H1 (cell line): Measurements from ENCODE around the gene SMIM8. TPM values are rescaled to one million over a fixed set of nuclear protein-coding genes. Genes with fewer than 3 reads are reported as not detected.

Source experiments
- CTCF ChIA-PET: fragments of 300-600 bp; sonication (Branson Sonifier 250); formaldehyde crosslinking; loops from one replicate; lab custom pipeline; 2021; ENCODE audit not compliant: partially characterized antibody; lab: Charles Lee
- POLR2A ChIA-PET: fragments of 300-600 bp; sonication (Branson Sonifier 250); formaldehyde crosslinking; loops from one replicate; lab custom pipeline; 2021; ENCODE audit warnings: inconsistent platforms; ENCODE audit not compliant: partially characterized antibody; lab: Charles Lee
- DNase-seq, 2 experiments: peaks; one replicate each; pipeline versions ENCODE4 v3.0.0 to v3.0.0-alpha.2; 2010 to 2022; ENCODE audit warnings: low spot score in 2 of 2, low read depth in 1 of 2, mixed read lengths in 1 of 2
- FAIRE-seq: peaks from 2 replicates; lab custom pipeline; 2011; peaks lifted over from hg19 to GRCh38; lab: Jason Lieb, UNC
- H2AFZ ChIP-seq: 2 replicates; pipeline ENCODE4 v1.8.1; 2012; ENCODE audit warnings: low read length, inconsistent platforms
- H2AK5ac ChIP-seq: 2 replicates; pipeline ENCODE4 v1.6.1; 2013; ENCODE audit warnings: low read depth, low read length
- H2BK120ac ChIP-seq: replicated peaks from 2 replicates; pipeline ENCODE3; 2013; ENCODE audit warnings: low read depth, low read length, inconsistent platforms
- H2BK12ac ChIP-seq: 2 replicates; pipeline ENCODE4 v1.6.1; 2013; ENCODE audit warnings: low read depth, low read length
- H2BK15ac ChIP-seq: 2 replicates; pipeline ENCODE4 v1.6.1; 2013; ENCODE audit warnings: low read length
- H2BK20ac ChIP-seq: 2 replicates; pipeline ENCODE4 v1.6.1; 2013; ENCODE audit warnings: low read length
- H2BK5ac ChIP-seq: 2 replicates; pipeline ENCODE4 v1.6.1; 2013; ENCODE audit warnings: low read depth, low read length
- H3K14ac ChIP-seq: 2 replicates; pipeline ENCODE4 v1.6.1; 2013; ENCODE audit warnings: inconsistent platforms; ENCODE audit not compliant: insufficient read length
- H3K18ac ChIP-seq: 2 replicates; pipeline ENCODE4 v1.6.1; 2013; ENCODE audit warnings: low read length; ENCODE audit errors: extremely low read depth
- H3K23ac ChIP-seq: 2 replicates; pipeline ENCODE4 v1.6.1; 2013; ENCODE audit warnings: inconsistent platforms; ENCODE audit not compliant: insufficient read length
- H3K23me2 ChIP-seq: 2 replicates; pipeline ENCODE4 v1.6.1; 2013; ENCODE audit warnings: low read depth, low read length
- H3K27ac ChIP-seq: 2 replicates; pipeline ENCODE4 v1.6.1; 2011; ENCODE audit warnings: low read depth, low read length, inconsistent platforms
- H3K27me3 ChIP-seq, 4 experiments: replicated peaks in 1 of 4; 1 replicate in 1 of 4; 2 replicates in 3 of 4; pipeline versions ENCODE4 v1.6.1 to v1.8.1; 2011 to 2013; ENCODE audit warnings: low read length in 3 of 4, mild to moderate bottlenecking in 3 of 4, inconsistent platforms in 2 of 4, mixed read lengths in 2 of 4, moderate library complexity in 1 of 4; ENCODE audit not compliant: control insufficient read depth in 3 of 4, insufficient read depth in 3 of 4; ENCODE audit errors: extremely low read depth in 1 of 4
- H3K36me3 ChIP-seq, 4 experiments: 2 replicates each; pipeline versions ENCODE4 v1.6.1 to v1.8.1; 2011 to 2013; ENCODE audit warnings: mild to moderate bottlenecking in 4 of 4, low read length in 3 of 4, moderate library complexity in 2 of 4, control low read depth in 1 of 4, inconsistent platforms in 1 of 4; ENCODE audit not compliant: insufficient read depth in 4 of 4, control insufficient read depth in 2 of 4
- H3K4ac ChIP-seq: replicated peaks from 2 replicates; pipeline ENCODE3; 2013; ENCODE audit warnings: low read length, low read depth, mixed read lengths, inconsistent platforms; ENCODE audit not compliant: insufficient read length
- H3K4me1 ChIP-seq, 4 experiments: replicated peaks in 1 of 4; 1 replicate in 1 of 4; 2 replicates in 3 of 4; pipeline versions ENCODE4 v1.6.1 to v1.8.1; 2011 to 2013; ENCODE audit warnings: low read length in 3 of 4, inconsistent platforms in 2 of 4, mixed read lengths in 1 of 4; ENCODE audit not compliant: insufficient read depth in 4 of 4, control insufficient read depth in 3 of 4
- H3K4me2 ChIP-seq, 2 experiments: 2 replicates each; pipeline versions ENCODE4 v1.6.1 to v1.8.1; 2011 to 2013; ENCODE audit warnings: low read depth in 2 of 2, low read length in 2 of 2, control low read depth in 1 of 2, inconsistent platforms in 1 of 2, mild to moderate bottlenecking in 1 of 2; ENCODE audit not compliant: insufficient read depth in 1 of 2
- H3K4me3 ChIP-seq, 4 experiments: fragments of 200-600, 300-600 bp in 1 of 4; sonication (generic), shearing (Covaris generic), sonication (Bioruptor Twin) in 1 of 4; 2 replicates each; pipeline versions ENCODE4 v1.5.1 to v1.8.1; 2011 to 2016; ENCODE audit warnings: low read length in 4 of 4, low read depth in 3 of 4, control low read depth in 2 of 4, inconsistent platforms in 2 of 4, mild to moderate bottlenecking in 2 of 4, mixed read lengths in 1 of 4, moderate library complexity in 1 of 4; ENCODE audit not compliant: insufficient read depth in 2 of 4; ENCODE audit errors: extremely low read depth in 1 of 4
- H3K56ac ChIP-seq: replicated peaks from 2 replicates; pipeline ENCODE3; 2013; ENCODE audit warnings: low read depth, mild to moderate bottlenecking, mixed read lengths, low read length, inconsistent platforms; ENCODE audit not compliant: insufficient read length
- H3K79me1 ChIP-seq: 2 replicates; pipeline ENCODE4 v1.6.1; 2013; ENCODE audit warnings: low read depth, low read length, control low read depth
- H3K79me2 ChIP-seq, 2 experiments: 2 replicates each; pipeline versions ENCODE4 v1.6.1 to v1.8.1; 2012 to 2013; ENCODE audit warnings: low read length in 2 of 2, mild to moderate bottlenecking in 2 of 2, inconsistent platforms in 1 of 2; ENCODE audit not compliant: insufficient read depth in 2 of 2, control insufficient read depth in 1 of 2
- H3K9ac ChIP-seq, 4 experiments: replicated peaks in 1 of 4; 1 replicate in 1 of 4; 2 replicates in 3 of 4; pipeline versions ENCODE4 v1.6.1 to v1.8.1; 2011 to 2013; ENCODE audit warnings: low read depth in 3 of 4, low read length in 3 of 4, control low read depth in 2 of 4, mild to moderate bottlenecking in 2 of 4, moderate library complexity in 2 of 4, inconsistent platforms in 1 of 4; ENCODE audit errors: extremely low read depth in 1 of 4
- H3K9me3 ChIP-seq, 2 experiments: 2 replicates each; pipeline versions ENCODE4 v1.6.1 to v1.8.1; 2012 to 2013; ENCODE audit warnings: mild to moderate bottlenecking in 2 of 2, moderate library complexity in 2 of 2, control low read depth in 1 of 2, inconsistent platforms in 1 of 2, low read depth in 1 of 2, low read length in 1 of 2, mixed read lengths in 1 of 2; ENCODE audit not compliant: insufficient read depth in 2 of 2
- H4K20me1 ChIP-seq, 2 experiments: replicated peaks in 1 of 2; 2 replicates each; pipeline versions ENCODE3 to v1.8.1; 2011 to 2013; ENCODE audit warnings: inconsistent platforms in 2 of 2, low read length in 2 of 2, mild to moderate bottlenecking in 1 of 2; ENCODE audit not compliant: insufficient read depth in 2 of 2, control insufficient read depth in 1 of 2
- H4K5ac ChIP-seq: 2 replicates; pipeline ENCODE4 v1.6.1; 2013; ENCODE audit warnings: low read length, low read depth, mixed read lengths, inconsistent platforms; ENCODE audit not compliant: insufficient read length
- H4K8ac ChIP-seq: 2 replicates; pipeline ENCODE4 v1.8.0; 2013; ENCODE audit warnings: mild to moderate bottlenecking, moderate library complexity, low read length, inconsistent platforms; ENCODE audit not compliant: insufficient read depth; ENCODE audit errors: extremely low read depth
- H4K91ac ChIP-seq: replicated peaks from 2 replicates; pipeline ENCODE3; 2013; ENCODE audit warnings: low read length, mixed read lengths, inconsistent platforms; ENCODE audit not compliant: insufficient read length
- CHD2 ChIP-seq: IDR thresholded peaks from 2 replicates; pipeline ENCODE4 v1.6.1; 2012; ENCODE audit warnings: low read length, improper control_type of control experiment
- EGR1 ChIP-seq: IDR thresholded peaks from 2 replicates; pipeline ENCODE4 v1.6.1; 2011; ENCODE audit warnings: low read depth, low read length, borderline replicate concordance
- NANOG ChIP-seq: IDR thresholded peaks from 2 replicates; pipeline ENCODE4 v1.6.1; 2011; ENCODE audit warnings: low read length, low read depth, mild to moderate bottlenecking, inconsistent platforms; ENCODE audit not compliant: insufficient read depth, poor library complexity, severe bottlenecking
- RAD21 ChIP-seq, 2 experiments: IDR thresholded peaks in 1 of 2; conservative IDR thresholded peaks in 1 of 2; 2 replicates each; pipeline ENCODE4 v1.6.1; 2011; ENCODE audit warnings: low read depth in 2 of 2, low read length in 2 of 2, improper control_type of control experiment in 1 of 2, inconsistent platforms in 1 of 2, mild to moderate bottlenecking in 1 of 2, moderate library complexity in 1 of 2
- RNF2 ChIP-seq: fragments of 200-900, 300-1000 bp; sonication (generic); IDR thresholded peaks from 2 replicates; pipeline ENCODE4 v1.7.1; 2016; ENCODE audit warnings: borderline replicate concordance, low read depth, mild to moderate bottlenecking, antibody characterized with exemption, low read length; ENCODE audit not compliant: poor library complexity, severe bottlenecking; ENCODE audit errors: missing control alignments
- SAP30 ChIP-seq: fragments of 300-600 bp; sonication (generic); IDR thresholded peaks from 2 replicates; pipeline ENCODE4 v1.7.1; 2012; ENCODE audit warnings: low read length, moderate library complexity, mild to moderate bottlenecking, inconsistent platforms; ENCODE audit not compliant: insufficient read depth, insufficient replicate concordance
- SP1 ChIP-seq: IDR thresholded peaks from 2 replicates; pipeline ENCODE4 v1.6.1; 2011; ENCODE audit warnings: low read depth, low read length
- SP4 ChIP-seq: IDR thresholded peaks from 2 replicates; pipeline ENCODE4 v1.6.1; 2012; ENCODE audit warnings: low read length, inconsistent platforms
- TCF12 ChIP-seq: IDR thresholded peaks from 2 replicates; pipeline ENCODE4 v1.6.1; 2011; ENCODE audit warnings: low read depth, mild to moderate bottlenecking, low read length
- USF2 ChIP-seq: IDR thresholded peaks from 2 replicates; pipeline ENCODE4 v1.6.1; 2011; ENCODE audit warnings: low read length, improper control_type of control experiment
- YY1 ChIP-seq: IDR thresholded peaks from 2 replicates; pipeline ENCODE4 v1.6.1; 2011; ENCODE audit warnings: low read depth, mild to moderate bottlenecking, low read length
- WGBS, 2 experiments: shearing (Covaris generic) in 1 of 2; methylation state at CpG; one replicate each; pipeline versions ENCODE4 v1.1.6 to v1.1.7; 2013 to 2015; ENCODE audit warnings: low lambda C conversion rate in 2 of 2, mixed read lengths in 2 of 2, inconsistent platforms in 1 of 2, low coverage in 1 of 2, missing lambda C conversion rate in 1 of 2; ENCODE audit not compliant: insufficient replicate concordance in 2 of 2, insufficient coverage in 1 of 2, insufficient read length in 1 of 2; ENCODE audit errors: extremely low coverage in 1 of 2, missing lambda C conversion rate in 1 of 2; 5-methylcytosine and 5-hydroxymethylcytosine counted together
- polyA plus RNA-seq, 7 experiments: library from polyadenylated mRNA; depleted of rRNA in 3 of 7; stranded (reverse) in 5 of 7; unstranded in 2 of 7; fragments of >200 nt in 5 of 7; fragments of 200-250 nt in 2 of 7; gene quantifications; 1 replicate in 5 of 7; 2 replicates in 1 of 7; 4 replicates in 1 of 7; pipeline versions ENCODE4 v1.2.1 to v1.2.3, GENCODE V29; 2011 to 2013; ENCODE audit warnings: missing spikeins in 2 of 7, mixed read lengths in 2 of 7
- total RNA-seq: library from RNA; stranded (reverse); fragmentation: NEBNext Ultra II Directional; extraction: Animal tissue kit (Norgen Biotek cat#: 25700); gene quantifications from 2 replicates; pipeline ENCODE4 v1.2.1, GENCODE V29; 2021

SMIM8 gene
- total and polyA plus RNA-seq, 2 of the 8 experiments (the other 6 are each of a cell fraction or from before 2014, with no cell fraction given) = 3.0 to 10.7 TPM

DNA sequence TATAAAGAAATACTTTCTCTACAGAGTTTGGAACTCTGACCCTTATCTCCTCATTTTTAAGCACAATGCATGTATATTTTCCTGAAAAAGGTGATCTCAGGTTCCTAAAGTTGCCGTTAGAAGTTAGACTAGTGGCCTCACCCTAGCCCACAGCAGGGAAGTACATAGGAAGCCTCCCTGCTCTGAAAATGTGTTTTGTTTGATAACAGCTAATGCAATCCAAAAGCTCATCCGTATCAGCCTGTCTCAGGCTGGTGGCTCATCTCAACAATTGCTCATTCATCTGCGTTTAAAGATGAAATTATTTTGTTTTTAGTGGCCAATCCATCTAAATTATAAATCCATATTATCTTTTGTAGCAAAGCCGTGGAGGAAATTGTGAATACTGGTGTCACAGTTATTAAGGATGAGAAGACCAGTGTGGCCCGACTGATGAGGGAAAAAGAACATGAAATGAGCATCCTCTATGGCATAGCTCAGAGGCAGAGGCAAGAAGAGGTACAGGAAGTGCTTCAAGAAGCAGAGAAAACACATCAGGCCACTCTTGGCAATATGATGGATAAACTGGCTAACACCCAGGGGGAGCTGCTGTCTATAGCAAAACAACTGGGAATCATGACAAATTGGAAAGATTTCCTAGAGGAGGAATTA is 42.3 kb downstream of the SMIM8 start:
- no peak overlapping the region for H2BK12ac ChIP-seq
- no peak overlapping the region for H3K9ac ChIP-seq
- no peak overlapping the region for H3K56ac ChIP-seq
- H3K79me2 ChIP-seq = no peaks in the 10 kb centered on the region
- H3K4me1 ChIP-seq = no peaks in the 10 kb centered on the region
- H2BK15ac ChIP-seq = no peak overlapping the region
- no peaks in the 10 kb centered on the region for H3K27me3 ChIP-seq
- peaks cover 19 to 22% of the 10 kb centered on the region in 2 experiments; a peak in 3 of 4 replicates for H3K9me3 ChIP-seq
- no peak overlapping the region for H4K8ac ChIP-seq
- ChIA-PET POLR2A (interaction anchor here (0.7 kb wide), 1 partner anchor 216 kb away, joined by 4 read pairs; no protein-coding TSS in a partner anchor), CTCF (interaction anchor here (0.7 to 1.5 kb wide), 4 partner anchors 26 to 80 kb away, joined by 3 to 6 read pairs (median 4); no protein-coding TSS in a partner anchor)
- H3K27ac ChIP-seq = no peak overlapping the region
- no peak overlapping the region for H3K23ac ChIP-seq
- FAIRE-seq = no peak
- H2BK5ac ChIP-seq = no peak overlapping the region
- no peak overlapping the region for H3K4ac ChIP-seq
- no peak overlapping the region for H2AK5ac ChIP-seq
- no peak overlapping the region for H2BK120ac ChIP-seq
- H2AFZ ChIP-seq = no peak overlapping the region
- H4K20me1 ChIP-seq = no peaks in the 10 kb centered on the region
- H3K14ac ChIP-seq = no peak overlapping the region
- no peaks in the 10 kb centered on the region for H3K79me1 ChIP-seq
- H3K4me2 ChIP-seq = no peak overlapping the region
- 87% methylated on average over 5 of the region's 5 CpGs; no CpG with 5 or more reads in 1 of the 2 experiments for WGBS, 2 experiments
- no peaks in the 10 kb centered on the region for H3K36me3 ChIP-seq
- H2BK20ac ChIP-seq = no peak overlapping the region
- no peak for TF ChIP-seq RNF2
- no peak for TF ChIP-seq RAD21 (IDR thresholded peaks at IDR 0.05 in 1 of 2, conservative IDR thresholded peaks at IDR 0.05 in 1 of 2; ENCODE audit: low read depth in 2 of 2, low read length in 2 of 2)
- TF ChIP-seq USF2 = no peak
- TF ChIP-seq SAP30 = no peak
- TF ChIP-seq YY1 = no peak
- no peak for TF ChIP-seq SP1
- no peak for TF ChIP-seq TCF12
- TF ChIP-seq EGR1 = no peak
- no peak for TF ChIP-seq SP4
- no peak for TF ChIP-seq NANOG
- TF ChIP-seq CHD2 = no peak
- TF ChIP-seq, all 59 proteins: peak for 0
- Histone ChIP-seq H4K5ac (no peak overlapping the region), H3K18ac (no peak overlapping the region), H3K4me3 (no peak overlapping the region), H4K91ac (no peak overlapping the region), H3K23me2 (no peaks in the 10 kb centered on the region)
- no peak for DNase-seq
